Adrenal gland (tissue), 19 donors: Measurements from ENCODE around the gene CMTR1. TPM values are rescaled to one million over a fixed set of nuclear protein-coding genes. Genes with fewer than 3 reads are reported as not detected.
A peak's percentile ranks its signal among the peaks of the same experiment; 100 is the strongest.

Source experiments
- DNase-seq, 7 donors: peaks; one replicate each; pipeline ENCODE4 v3.0.0-alpha.2; 2019 to 2020
- H3K27ac ChIP-seq, 5 donors: fragments of 200-600 bp; sonication (generic) in 4 of 5; 1 replicate in 3 of 5; 2 replicates in 2 of 5; pipeline versions ENCODE4 v1.5.1 to v1.8.0; 2016 to 2020; ENCODE audit warnings: mild to moderate bottlenecking in 1 of 5
- H3K27me3 ChIP-seq: fragments of 200-600 bp; 2 replicates; pipeline ENCODE4 v1.8.0; 2021
- H3K36me3 ChIP-seq, 2 donors: fragments of 200-600 bp; replicated peaks in 1 of 2; 1 replicate in 1 of 2; 2 replicates in 1 of 2; pipeline versions ENCODE4 v1.5.1 to v1.8.0; 2018 to 2022
- H3K4me1 ChIP-seq, 2 donors: fragments of 200-600 bp; replicated peaks in 1 of 2; 1 replicate in 1 of 2; 2 replicates in 1 of 2; pipeline versions ENCODE4 v1.5.1 to v1.8.0; 2018 to 2021
- H3K4me3 ChIP-seq, 4 donors: fragments of 200-600 bp; sonication (generic) in 3 of 4; one replicate each; pipeline ENCODE4 v1.5.1; 2016 to 2018
- H3K9me3 ChIP-seq, 3 donors: fragments of 200-600 bp; sonication (generic) in 1 of 3; replicated peaks in 1 of 3; 1 replicate in 2 of 3; 2 replicates in 1 of 3; pipeline versions ENCODE4 v1.5.1 to v1.8.0; 2016 to 2021
- POLR2A ChIP-seq, 2 donors: fragments of 450-650 bp; IDR thresholded peaks; one replicate each; pipeline ENCODE4 v1.6.1; 2017; ENCODE audit warnings: antibody characterized with exemption in 2 of 2, mild to moderate bottlenecking in 2 of 2, moderate library complexity in 1 of 2
- WGBS, 4 donors: extraction: QIAGEN DNeasy Blood & Tissue Kit in 2 of 4; methylation state at CpG; one replicate each; pipeline versions ENCODE4 v1.1.5 to v1.1.7; 2013 to 2017; 5-methylcytosine and 5-hydroxymethylcytosine counted together
- intact Hi-C, 2 donors: fragments of 100-400 bp; cut with DNase I; formaldehyde crosslinking; loops; one replicate each; pipeline versions ENCODE4 v1.14.1 to v1.15.0; 2022 to 2023
- long read RNA-seq, 10 donors: library from polyadenylated mRNA in 3 of 10; unstranded in 2 of 10; stranded (forward) in 1 of 10; transcript quantifications; one replicate each; pipeline ENCODE4 v2.0.0 and lab custom pipeline, GENCODE V29; 2021 to 2026
- polyA plus RNA-seq, 3 donors: library from polyadenylated mRNA; stranded (reverse); fragments of 200-250 nt in 2 of 3; fragments of 350-450 nt in 1 of 3; fragmentation: Illumina TruSeq in 1 of 3; extraction: RNeasy Lipid Tissue Mini Kit (QIAGEN cat#74804) in 1 of 3; gene quantifications; one replicate each; pipeline ENCODE4 v1.2.3, GENCODE V29; 2013 to 2014
- total RNA-seq, 9 donors: library from RNA; depleted of rRNA in 4 of 9; stranded (reverse); fragments of >200 nt in 4 of 9; fragments of 120-200 nt in 1 of 9; fragmentation: NEBNext Ultra II Directional in 1 of 9; extraction: Animal tissue kit (Norgen Biotek cat#: 25700) in 1 of 9; gene quantifications; one replicate each; pipeline versions ENCODE4 v1.1.0 to v1.2.4, GENCODE V29; 2013 to 2023
- TF ChIP-seq, protein P1 (sequence below), 6 experiments: fragments of 450-650 bp in 4 of 6; fragments of 200-600 bp in 2 of 6; sonication (generic) in 1 of 6; IDR thresholded peaks; 1 replicate in 5 of 6; 2 replicates in 1 of 6; pipeline versions ENCODE4 v1.5.1 to v1.8.0; 2016 to 2021; ENCODE audit warnings: antibody characterized with exemption in 6 of 6, mild to moderate bottlenecking in 2 of 6, moderate library complexity in 1 of 6
- donor health status: healthy with polysubstance abuse.
- donor health status: Bipolar disorder and iron deficiency.
- donor health status: DM: yes; HTN: yes; CAD: no.
- donor health status: DM: no; HTN: no; CAD: no.
- donor health status: DM: no; HTN: no; CAD: no.
- donor health status: DM: yes; HTN: yes; CAD: no.

The CMTR1 gene
- total RNA-seq (10 to 100 TPM; 24.1 to 48.1 (median 34.2) TPM), polyA plus RNA-seq (10 to 100 TPM; 21.0 to 25.0 (median 22.6) TPM)
- long read RNA-seq, donor 1, full-length matches to known transcripts, result 3 of 132 reads
- long read RNA-seq, donor 1, partial matches to known transcripts, result 129 of 132 reads
- long read RNA-seq, donor 1, other reads (novel, unspliced or antisense), result 0 of 132 reads
- long read RNA-seq, donor 2, partial matches to known transcripts, result 18 of 18 reads
- long read RNA-seq, donor 2, other reads (novel, unspliced or antisense), result 0 of 18 reads
- long read RNA-seq, donor 3, full-length matches to known transcripts, result 4 of 14 reads
- long read RNA-seq, donor 3, partial matches to known transcripts, result 10 of 14 reads
- long read RNA-seq, donor 3, other reads (novel, unspliced or antisense), result 0 of 14 reads
- long read RNA-seq, donor 4, full-length matches to known transcripts, result 2 of 3 reads
- long read RNA-seq, donor 4, partial matches to known transcripts, result 1 of 3 reads
- long read RNA-seq, donor 4, other reads (novel, unspliced or antisense), result 0 of 3 reads
- long read RNA-seq, donor 5, full-length matches to known transcripts, result 29 of 47 reads
- long read RNA-seq, donor 5, partial matches to known transcripts, result 12 of 47 reads
- long read RNA-seq, donor 5, other reads (novel, unspliced or antisense), result 6 of 47 reads
- long read RNA-seq, donor 6, full-length matches to known transcripts, result 1 of 4 reads
- long read RNA-seq, donor 6, partial matches to known transcripts, result 2 of 4 reads
- long read RNA-seq, donor 6, other reads (novel, unspliced or antisense), result 1 of 4 reads
- long read RNA-seq, donor 7, full-length matches to known transcripts, result 1 of 1 reads
- long read RNA-seq, donor 7, partial matches to known transcripts, result 0 of 1 reads
- long read RNA-seq, donor 7, other reads (novel, unspliced or antisense), result 0 of 1 reads
- long read RNA-seq, donor 8, full-length matches to known transcripts, result 1 of 11 reads
- long read RNA-seq, donor 8, partial matches to known transcripts, result 10 of 11 reads
- long read RNA-seq, donor 8, other reads (novel, unspliced or antisense), result 0 of 11 reads
- long read RNA-seq, donor 9, full-length matches to known transcripts, result 1 of 94 reads
- long read RNA-seq, donor 9, partial matches to known transcripts, result 93 of 94 reads
- long read RNA-seq, donor 9, other reads (novel, unspliced or antisense), result 0 of 94 reads
- long read RNA-seq, donor 10, full-length matches to known transcripts, result 2 of 2 reads
- long read RNA-seq, donor 10, partial matches to known transcripts, result 0 of 2 reads
- long read RNA-seq, donor 10, other reads (novel, unspliced or antisense), result 0 of 2 reads

DNA sequence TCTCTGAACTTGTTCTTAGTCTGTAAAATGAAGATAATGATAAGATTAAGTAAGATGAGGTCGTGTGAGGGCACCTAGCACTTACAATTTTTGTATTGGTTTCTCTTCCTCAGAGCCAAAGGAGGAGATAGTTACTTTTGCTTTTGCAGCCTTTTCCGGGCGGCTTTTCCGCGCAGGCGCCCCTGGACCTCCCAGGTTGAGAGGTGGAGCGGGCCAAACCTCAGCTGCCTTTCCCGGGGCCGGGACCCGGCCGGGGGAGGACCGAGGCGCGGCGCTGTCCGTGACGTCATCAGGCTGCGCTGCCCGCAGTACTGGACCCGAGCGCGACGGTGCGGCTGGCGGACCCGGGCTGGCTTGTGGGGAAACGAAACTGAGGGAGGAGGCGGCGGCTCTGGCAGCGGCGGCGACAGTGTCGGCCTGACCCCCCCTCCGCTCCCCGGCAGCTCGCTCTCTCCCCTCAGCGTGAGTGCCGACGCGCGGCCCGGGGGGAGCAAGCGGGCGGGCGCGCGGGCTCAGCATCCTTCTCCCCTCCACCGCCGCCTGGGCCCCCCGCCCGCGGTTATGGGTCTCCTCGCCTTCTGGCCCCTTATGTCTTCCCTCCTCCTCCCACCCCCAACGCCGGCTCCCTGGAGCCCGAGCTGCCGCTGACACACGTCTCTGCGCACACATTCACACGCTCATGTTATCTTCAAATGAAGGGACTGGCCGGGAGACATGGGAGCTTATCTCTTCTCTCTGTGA, at the start of gene CMTR1:
Gene CMTR1, plus strand, starts transcription at position 306 of the 741 bp plus-strand sequence. CDS start 2,409 bp downstream, outside the sequence.
- Histone ChIP-seq H3K27ac (peak within 1 kb of the TSS; percentile 71 to 92 (median 80)), H3K27me3 (no peaks in the 10 kb centered on the region), H3K4me3 (peak within 1 kb of the TSS; percentile 52 to 91 (median 70)), H3K4me1 (peaks cover 8 to 22% of the 10 kb centered on the region in 2 donors), H3K9me3 (no peaks in the 10 kb centered on the region), H3K36me3 (peaks cover 0 to 26% of the 10 kb centered on the region in 2 donors)
- WGBS, 4 donors, result 0 to 2% (median 0%) methylated on average over 13 to 61 of the region's 61 CpGs
- TF ChIP-seq POLR2A (IDR thresholded peaks at IDR 0.05), result peak; percentile 74 to 83
- TF ChIP-seq, protein P1, sequence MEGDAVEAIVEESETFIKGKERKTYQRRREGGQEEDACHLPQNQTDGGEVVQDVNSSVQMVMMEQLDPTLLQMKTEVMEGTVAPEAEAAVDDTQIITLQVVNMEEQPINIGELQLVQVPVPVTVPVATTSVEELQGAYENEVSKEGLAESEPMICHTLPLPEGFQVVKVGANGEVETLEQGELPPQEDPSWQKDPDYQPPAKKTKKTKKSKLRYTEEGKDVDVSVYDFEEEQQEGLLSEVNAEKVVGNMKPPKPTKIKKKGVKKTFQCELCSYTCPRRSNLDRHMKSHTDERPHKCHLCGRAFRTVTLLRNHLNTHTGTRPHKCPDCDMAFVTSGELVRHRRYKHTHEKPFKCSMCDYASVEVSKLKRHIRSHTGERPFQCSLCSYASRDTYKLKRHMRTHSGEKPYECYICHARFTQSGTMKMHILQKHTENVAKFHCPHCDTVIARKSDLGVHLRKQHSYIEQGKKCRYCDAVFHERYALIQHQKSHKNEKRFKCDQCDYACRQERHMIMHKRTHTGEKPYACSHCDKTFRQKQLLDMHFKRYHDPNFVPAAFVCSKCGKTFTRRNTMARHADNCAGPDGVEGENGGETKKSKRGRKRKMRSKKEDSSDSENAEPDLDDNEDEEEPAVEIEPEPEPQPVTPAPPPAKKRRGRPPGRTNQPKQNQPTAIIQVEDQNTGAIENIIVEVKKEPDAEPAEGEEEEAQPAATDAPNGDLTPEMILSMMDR (IDR thresholded peaks at IDR 0.05), result no peak
- intact Hi-C loops, result no loop called here
- DNase-seq, result peak; percentile 93 to 98 (median 96)

DNA sequence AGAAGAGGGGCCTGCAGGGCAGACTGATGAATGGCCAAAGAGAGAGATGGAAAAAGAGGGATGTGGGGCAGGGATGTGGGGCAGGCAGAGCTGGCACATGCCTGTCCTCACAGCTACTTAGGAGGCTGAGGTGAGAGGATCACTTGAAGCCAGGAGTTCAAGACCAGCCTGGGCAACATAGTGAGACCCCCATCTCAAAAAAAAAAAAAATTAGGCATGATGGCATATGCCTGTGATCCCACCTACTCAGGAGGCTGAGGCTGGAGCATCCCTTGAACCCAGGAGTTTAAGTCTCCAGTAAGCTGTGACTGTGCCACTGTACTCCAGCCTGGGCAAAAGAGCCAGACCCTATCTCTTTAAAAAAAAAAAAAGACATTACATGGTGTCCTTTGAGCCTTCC, 44.4 kb upstream of the CMTR1 start:
- H3K36me3 ChIP-seq, result peaks cover 0 to 36% of the 10 kb centered on the region in 2 donors
- no peaks in the 10 kb centered on the region for H3K9me3 ChIP-seq
- TF ChIP-seq, protein P1 (IDR thresholded peaks at IDR 0.05), result no peak
- TF ChIP-seq POLR2A (IDR thresholded peaks at IDR 0.05), result no peak
- H3K27me3 ChIP-seq, result no peaks in the 10 kb centered on the region
- no peak overlapping the region for H3K27ac ChIP-seq
- no peak overlapping the region for H3K4me3 ChIP-seq
- no peak for DNase-seq
- intact Hi-C loops, result no loop called here
- no peaks in the 10 kb centered on the region for H3K4me1 ChIP-seq

DNA sequence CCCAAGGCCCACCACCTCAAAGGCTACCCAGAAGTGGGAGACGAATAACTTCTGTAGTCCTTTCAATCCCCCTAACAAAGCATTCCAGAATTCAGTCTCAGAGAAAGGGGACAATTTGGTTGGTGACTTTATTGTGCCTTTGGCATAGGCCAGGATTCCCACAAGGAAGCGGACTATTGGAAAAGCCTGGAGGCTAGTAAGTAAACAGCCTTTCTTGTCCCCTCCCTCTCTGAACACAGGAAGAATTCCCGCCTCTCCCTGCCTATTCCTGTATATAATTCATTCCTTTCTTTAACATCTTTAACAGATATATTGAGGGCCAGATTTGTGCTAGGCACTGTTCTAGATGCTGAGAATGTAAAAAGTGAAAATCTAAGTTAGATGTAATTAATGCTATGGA, 43.2 kb upstream of the CMTR1 start:
- 90 to 97% (median 93%) methylated on average over 3 of the region's 3 CpGs for WGBS, 4 donors
- no peaks in the 10 kb centered on the region for H3K9me3 ChIP-seq
- DNase-seq, result no peak
- H3K27ac ChIP-seq, result no peak overlapping the region
- intact Hi-C loops, result no loop called here
- no peaks in the 10 kb centered on the region for H3K27me3 ChIP-seq
- H3K4me3 ChIP-seq, result no peak overlapping the region
- H3K4me1 ChIP-seq, result no peaks in the 10 kb centered on the region
- TF ChIP-seq, protein P1 (IDR thresholded peaks at IDR 0.05), result no peak
- TF ChIP-seq POLR2A (IDR thresholded peaks at IDR 0.05), result no peak
- H3K36me3 ChIP-seq, result peaks cover 0 to 38% of the 10 kb centered on the region in 2 donors
